SK-N-SH (cell line): Measurements from ENCODE around the gene TBC1D13. TPM values are rescaled to one million over a fixed set of nuclear protein-coding genes. Genes with fewer than 3 reads are reported as not detected.

ENCODE experiments used
- CTCF ChIA-PET: fragments of 300-600, 350-600 bp; formaldehyde crosslinking; extraction: SDS; loops from one replicate; lab custom pipeline; 2021; lab: Yijun Ruan, JAX
- POLR2A ChIA-PET: fragments of 350-600 bp; sonication (Branson Sonifier 250); formaldehyde crosslinking; extraction: SDS; loops from one replicate; lab custom pipeline; 2020; ENCODE audit warnings: antibody characterized with exemption, inconsistent platforms; lab: Yijun Ruan, JAX
- DNase-seq: peaks from one replicate; pipeline ENCODE4 v3.0.0; 2012
- H2AFZ ChIP-seq: fragments of 200-600 bp; sonication (generic); 2 replicates; pipeline ENCODE4 v1.8.1; 2016; ENCODE audit warnings: antibody characterized with exemption, mild to moderate bottlenecking, low read depth
- H3F3A ChIP-seq: fragments of 200-600 bp; sonication (generic); replicated peaks from 2 replicates; pipeline ENCODE3; 2016; ENCODE audit warnings: antibody characterized with exemption, mild to moderate bottlenecking; ENCODE audit not compliant: insufficient read depth
- H3K27ac ChIP-seq, 2 experiments: fragments of 200-500 bp in 1 of 2; fragments of 200-600 bp in 1 of 2; sonication (Bioruptor generic) in 1 of 2; sonication (generic), shearing (Covaris generic) in 1 of 2; 2 replicates each; pipeline versions ENCODE4 v1.5.1 to v1.6.1; 2014 to 2016; ENCODE audit warnings: low read depth in 2 of 2, inconsistent platforms in 1 of 2, low read length in 1 of 2, mild to moderate bottlenecking in 1 of 2, mixed read lengths in 1 of 2
- H3K27me3 ChIP-seq: fragments of 200-600 bp; sonication (generic), shearing (Covaris generic); 2 replicates; pipeline ENCODE4 v1.6.1; 2016; ENCODE audit warnings: mixed run types; ENCODE audit not compliant: insufficient read depth
- H3K36me3 ChIP-seq, 2 experiments: fragments of 200-500 bp in 1 of 2; fragments of 200-600 bp in 1 of 2; sonication (Bioruptor generic) in 1 of 2; sonication (generic) in 1 of 2; replicated peaks in 1 of 2; 2 replicates each; pipeline versions ENCODE3 to v1.5.1; 2014 to 2016; ENCODE audit warnings: low read length in 1 of 2, mild to moderate bottlenecking in 1 of 2; ENCODE audit not compliant: insufficient read depth in 2 of 2, control insufficient read depth in 1 of 2
- H3K4me1 ChIP-seq, 2 experiments: fragments of 200-500 bp in 1 of 2; fragments of 200-600 bp in 1 of 2; sonication (Bioruptor generic) in 1 of 2; sonication (generic), shearing (Covaris generic) in 1 of 2; 2 replicates each; pipeline versions ENCODE4 v1.5.1 to v1.6.1; 2014 to 2016; ENCODE audit warnings: low read depth in 1 of 2, low read length in 1 of 2, mixed run types in 1 of 2; ENCODE audit not compliant: insufficient read depth in 2 of 2, control insufficient read depth in 1 of 2
- H3K4me2 ChIP-seq: fragments of 200-600 bp; sonication (generic), shearing (Covaris generic); 2 replicates; pipeline ENCODE4 v1.6.1; 2017; ENCODE audit warnings: mixed run types
- H3K4me3 ChIP-seq, 2 experiments: fragments of 200-500 bp in 1 of 2; fragments of 200-600 bp in 1 of 2; sonication (Bioruptor generic) in 1 of 2; sonication (generic), shearing (Covaris generic) in 1 of 2; 2 replicates each; pipeline versions ENCODE4 v1.5.1 to v1.8.1; 2014 to 2016; ENCODE audit warnings: low read depth in 2 of 2, inconsistent platforms in 1 of 2, low read length in 1 of 2, mild to moderate bottlenecking in 1 of 2, mixed read lengths in 1 of 2, moderate library complexity in 1 of 2
- H3K79me2 ChIP-seq: fragments of 200-600 bp; sonication (generic); 2 replicates; pipeline ENCODE4 v1.8.1; 2017; ENCODE audit warnings: mild to moderate bottlenecking; ENCODE audit not compliant: insufficient read depth
- H3K9ac ChIP-seq: fragments of 200-600 bp; sonication (generic); 2 replicates; pipeline ENCODE4 v1.6.1; 2017; ENCODE audit warnings: mixed run types
- H3K9me2 ChIP-seq: fragments of 200-600 bp; sonication (generic); 2 replicates; pipeline ENCODE4 v1.6.1; 2017; ENCODE audit warnings: mixed run types
- H3K9me3 ChIP-seq: fragments of 200-600 bp; sonication (generic); 2 replicates; pipeline ENCODE4 v1.6.1; 2017; ENCODE audit warnings: mixed run types, mild to moderate bottlenecking, moderate library complexity
- H4K20me1 ChIP-seq: fragments of 200-600 bp; sonication (generic); 2 replicates; pipeline ENCODE4 v1.6.1; 2017; ENCODE audit warnings: mild to moderate bottlenecking, mixed run types; ENCODE audit not compliant: insufficient read depth
- CHD2 ChIP-seq: fragments of 150-350 bp; IDR thresholded peaks from 2 replicates; pipeline ENCODE4 v1.6.1; 2018; ENCODE audit warnings: low read length; ENCODE audit not compliant: partially characterized antibody
- EZH2phosphoT487 ChIP-seq: fragments of 200-600 bp; sonication (generic); IDR thresholded peaks from 2 replicates; pipeline ENCODE4 v1.6.1; 2017; ENCODE audit warnings: low read depth, mixed run types, mild to moderate bottlenecking, antibody characterized with exemption, moderate library complexity, borderline replicate concordance
- FOXM1 ChIP-seq: IDR thresholded peaks from 2 replicates; pipeline ENCODE4 v1.4.0; 2012; ENCODE audit warnings: low read depth, mild to moderate bottlenecking
- GABPA ChIP-seq: IDR thresholded peaks from 2 replicates; pipeline ENCODE4 v1.4.0; 2012; ENCODE audit warnings: low read depth, mild to moderate bottlenecking
- JUND ChIP-seq: IDR thresholded peaks from 2 replicates; pipeline ENCODE4 v1.4.0; 2012
- PBX3 ChIP-seq: IDR thresholded peaks from 2 replicates; pipeline ENCODE4; 2012
- POLR2AphosphoS5 ChIP-seq: IDR thresholded peaks from 2 replicates; pipeline ENCODE4 v1.6.1; 2012; ENCODE audit warnings: low read depth, low read length
- RAD21 ChIP-seq: IDR thresholded peaks from 2 replicates; pipeline ENCODE4 v1.6.1; 2012; ENCODE audit warnings: mild to moderate bottlenecking, low read length
- RXRA ChIP-seq: IDR thresholded peaks from 2 replicates; pipeline ENCODE4 v1.4.0; 2012; ENCODE audit warnings: low read depth, mild to moderate bottlenecking, borderline replicate concordance
- SMC3 ChIP-seq: IDR thresholded peaks from 2 replicates; pipeline ENCODE4 v1.6.1; 2012; ENCODE audit warnings: low read depth, low read length, improper control_type of control experiment
- TAF1 ChIP-seq: IDR thresholded peaks from 2 replicates; pipeline ENCODE4 v1.6.1; 2012; ENCODE audit warnings: low read depth, mild to moderate bottlenecking, low read length, moderate library complexity, borderline replicate concordance
- USF2 ChIP-seq: fragments of 150-350 bp; IDR thresholded peaks from 2 replicates; pipeline ENCODE4 v1.6.1; 2017; ENCODE audit warnings: antibody characterized with exemption, low read length, low read depth, borderline replicate concordance
- WGBS: methylation state at CpG from one replicate; pipeline ENCODE4 v1.1.6; 2017; ENCODE audit warnings: low lambda C conversion rate; 5-methylcytosine and 5-hydroxymethylcytosine counted together
- polyA plus RNA-seq, 3 experiments: library from polyadenylated mRNA; depleted of rRNA; stranded (reverse); fragments of >200 nt; gene quantifications; 2 replicates each; pipeline ENCODE4 v1.2.3, GENCODE V29; 2012
- TF ChIP-seq, protein P1 (sequence below): IDR thresholded peaks from 2 replicates; pipeline ENCODE4 v1.4.0; 2012; ENCODE audit warnings: low read depth, borderline replicate concordance
- TF ChIP-seq, protein P2 (sequence below): fragments of 200-600 bp; sonication (generic); IDR thresholded peaks from 2 replicates; pipeline ENCODE4 v1.6.1; 2017; ENCODE audit warnings: antibody characterized with exemption, mild to moderate bottlenecking, moderate library complexity

Gene TBC1D13
- polyA plus RNA-seq, 1 of the 3 experiments (the other 2 are of a cell fraction): 19.1 TPM

GRCh38 chr9:128836509-128837145 lies 49.6 kb downstream of the TBC1D13 start:
- 90% methylated on average over 6 of the region's 14 CpGs for WGBS
- ChIA-PET CTCF (interaction anchor here (1.3 to 3.0 kb wide), 2 partner anchors 8 to 27 kb away, joined by 3 to 8 read pairs; no protein-coding TSS in a partner anchor), POLR2A (no interaction called here)
- no peaks in the 10 kb centered on the region for H3F3A ChIP-seq
- no peak overlapping the region for H3K4me2 ChIP-seq
- H3K79me2 ChIP-seq: no peaks in the 10 kb centered on the region
- H3K4me3 ChIP-seq: no peak overlapping the region
- H3K9ac ChIP-seq: no peak overlapping the region
- H3K27me3 ChIP-seq: no peaks in the 10 kb centered on the region
- H3K4me1 ChIP-seq: no peaks in the 10 kb centered on the region
- no peak overlapping the region for H2AFZ ChIP-seq
- H3K27ac ChIP-seq: no peak overlapping the region
- no peak for DNase-seq
- no peaks in the 10 kb centered on the region for H4K20me1 ChIP-seq
- H3K9me3 ChIP-seq: no peaks in the 10 kb centered on the region
- TF ChIP-seq JUND (no peak), RXRA (no peak), GABPA (no peak), PBX3 (no peak), SMC3 (no peak), USF2 (no peak), FOXM1 (no peak), EZH2phosphoT487 (no peak), TAF1 (no peak), POLR2AphosphoS5 (no peak), CHD2 (no peak), RAD21 (no peak)
- TF ChIP-seq, protein P1, sequence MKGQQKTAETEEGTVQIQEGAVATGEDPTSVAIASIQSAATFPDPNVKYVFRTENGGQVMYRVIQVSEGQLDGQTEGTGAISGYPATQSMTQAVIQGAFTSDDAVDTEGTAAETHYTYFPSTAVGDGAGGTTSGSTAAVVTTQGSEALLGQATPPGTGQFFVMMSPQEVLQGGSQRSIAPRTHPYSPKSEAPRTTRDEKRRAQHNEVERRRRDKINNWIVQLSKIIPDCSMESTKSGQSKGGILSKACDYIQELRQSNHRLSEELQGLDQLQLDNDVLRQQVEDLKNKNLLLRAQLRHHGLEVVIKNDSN: no peak
- TF ChIP-seq, protein P2, sequence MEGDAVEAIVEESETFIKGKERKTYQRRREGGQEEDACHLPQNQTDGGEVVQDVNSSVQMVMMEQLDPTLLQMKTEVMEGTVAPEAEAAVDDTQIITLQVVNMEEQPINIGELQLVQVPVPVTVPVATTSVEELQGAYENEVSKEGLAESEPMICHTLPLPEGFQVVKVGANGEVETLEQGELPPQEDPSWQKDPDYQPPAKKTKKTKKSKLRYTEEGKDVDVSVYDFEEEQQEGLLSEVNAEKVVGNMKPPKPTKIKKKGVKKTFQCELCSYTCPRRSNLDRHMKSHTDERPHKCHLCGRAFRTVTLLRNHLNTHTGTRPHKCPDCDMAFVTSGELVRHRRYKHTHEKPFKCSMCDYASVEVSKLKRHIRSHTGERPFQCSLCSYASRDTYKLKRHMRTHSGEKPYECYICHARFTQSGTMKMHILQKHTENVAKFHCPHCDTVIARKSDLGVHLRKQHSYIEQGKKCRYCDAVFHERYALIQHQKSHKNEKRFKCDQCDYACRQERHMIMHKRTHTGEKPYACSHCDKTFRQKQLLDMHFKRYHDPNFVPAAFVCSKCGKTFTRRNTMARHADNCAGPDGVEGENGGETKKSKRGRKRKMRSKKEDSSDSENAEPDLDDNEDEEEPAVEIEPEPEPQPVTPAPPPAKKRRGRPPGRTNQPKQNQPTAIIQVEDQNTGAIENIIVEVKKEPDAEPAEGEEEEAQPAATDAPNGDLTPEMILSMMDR: no peak
- H3K36me3 ChIP-seq: no peaks in the 10 kb centered on the region
- H3K9me2 ChIP-seq: no peaks in the 10 kb centered on the region
